GM18520 (cell line): ENCODE data around the gene KCNRG.
"Not testable (repeated sequence)": the region's sequence is repeated elsewhere in the genome, so short reads cannot be mapped to it uniquely, and the experiment has no call there.

Source experiments
- ATAC-seq: cut with Tn5 transposase; IDR thresholded peaks from one replicate; pipeline ENCODE4 v1.9.1; 2021; ENCODE audit not compliant: unreplicated experiment

KCNRG gene

DNA sequence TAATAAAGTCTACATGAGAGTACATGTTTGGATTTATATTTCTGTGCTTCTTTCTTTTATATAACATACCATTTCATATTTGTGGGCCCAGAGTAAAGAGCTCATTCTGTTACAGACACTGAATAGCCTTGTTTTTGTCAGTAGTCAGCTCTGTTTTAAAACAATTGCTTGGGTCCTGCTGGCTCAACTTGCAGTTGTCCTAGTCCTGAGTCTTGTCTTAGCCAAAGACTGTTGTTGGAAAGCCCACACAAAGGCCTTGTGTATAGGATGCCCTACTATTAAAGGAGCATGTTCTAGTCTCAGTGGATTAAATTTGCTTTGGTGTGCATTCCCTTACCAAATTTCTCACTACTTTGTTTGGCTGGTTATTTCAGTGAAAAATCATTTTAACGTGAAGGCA, 3.8 kb upstream of the KCNRG start:
- ATAC-seq: no peak

DNA sequence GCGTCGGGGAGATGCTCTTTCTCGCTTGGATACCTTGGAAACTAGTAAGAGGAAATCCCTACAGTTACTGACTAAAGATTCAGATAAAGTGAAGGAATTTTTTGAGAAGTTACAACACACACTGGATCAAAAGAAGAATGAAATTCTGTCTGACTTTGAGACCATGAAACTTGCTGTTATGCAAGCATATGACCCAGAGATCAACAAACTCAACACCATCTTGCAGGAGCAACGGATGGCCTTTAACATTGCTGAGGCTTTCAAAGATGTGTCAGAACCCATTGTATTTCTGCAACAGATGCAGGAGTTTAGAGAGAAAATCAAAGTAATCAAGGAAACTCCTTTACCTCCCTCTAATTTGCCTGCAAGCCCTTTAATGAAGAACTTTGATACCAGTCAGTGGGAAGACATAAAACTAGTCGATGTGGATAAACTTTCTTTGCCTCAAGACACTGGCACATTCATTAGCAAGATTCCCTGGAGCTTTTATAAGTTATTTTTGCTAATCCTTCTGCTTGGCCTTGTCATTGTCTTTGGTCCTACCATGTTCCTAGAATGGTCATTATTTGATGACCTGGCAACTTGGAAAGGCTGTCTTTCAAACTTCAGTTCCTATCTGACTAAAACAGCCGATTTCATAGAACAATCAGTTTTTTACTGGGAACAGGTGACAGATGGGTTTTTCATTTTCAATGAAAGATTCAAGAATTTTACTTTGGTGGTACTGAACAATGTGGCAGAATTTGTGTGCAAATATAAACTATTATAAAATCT, 2.7 kb upstream of the KCNRG start:
- ATAC-seq: no peak

DNA sequence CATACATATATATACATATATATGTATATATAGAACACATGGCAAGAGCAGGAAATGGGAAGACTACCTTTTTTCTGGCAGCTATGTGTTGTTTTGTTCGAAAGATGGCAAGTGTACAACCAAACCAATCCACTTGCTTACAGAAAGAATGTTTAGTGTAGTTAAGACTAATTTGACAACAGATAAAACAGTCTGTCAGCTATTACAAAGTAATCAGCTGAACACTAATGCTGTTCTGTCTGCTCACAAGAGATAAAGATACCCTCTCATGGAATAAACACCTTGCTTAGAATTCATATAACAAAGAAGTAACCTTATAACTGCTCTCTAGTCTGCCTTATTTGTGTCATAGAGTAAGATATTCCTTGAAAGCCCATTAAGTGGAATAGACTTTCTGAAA, 858 bp upstream of the KCNRG start:
- no peak for ATAC-seq

DNA sequence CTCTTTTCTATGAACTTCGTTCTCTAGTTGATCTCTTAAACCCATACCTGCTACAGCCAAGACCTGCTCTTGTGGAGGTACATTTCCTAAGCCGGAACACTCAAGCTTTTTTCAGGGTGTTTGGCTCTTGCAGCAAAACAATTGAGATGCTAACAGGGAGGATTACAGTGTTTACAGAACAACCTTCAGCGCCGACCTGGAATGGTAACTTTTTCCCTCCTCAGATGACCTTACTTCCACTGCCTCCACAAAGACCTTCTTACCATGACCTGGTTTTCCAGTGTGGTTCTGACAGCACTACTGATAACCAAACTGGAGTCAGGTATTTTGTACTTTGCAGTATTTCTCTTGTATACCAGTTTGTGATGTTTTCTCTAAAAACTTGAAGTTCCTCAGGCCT, 506 bp downstream of the KCNRG start:
- ATAC-seq: no peak

DNA sequence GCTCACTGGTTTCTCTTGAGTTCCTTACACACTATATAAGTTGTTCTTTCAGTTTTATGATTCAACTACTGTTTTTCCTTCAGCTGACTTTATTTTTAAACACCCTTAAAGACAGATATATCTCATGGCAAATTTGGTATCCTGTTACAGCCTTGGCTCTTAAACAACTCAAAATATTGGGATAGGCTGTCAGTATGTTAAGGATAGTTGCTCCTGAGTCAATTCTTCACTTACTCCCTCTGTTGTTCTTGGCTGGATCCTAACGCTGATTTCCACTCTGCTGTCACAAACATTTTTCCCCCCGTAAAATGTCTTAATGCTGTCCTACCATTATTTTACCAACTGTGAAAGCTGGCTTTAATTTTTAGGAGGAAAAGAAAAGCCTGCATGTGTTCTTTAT, 1.2 kb downstream of the KCNRG start:
- ATAC-seq: no peak

DNA sequence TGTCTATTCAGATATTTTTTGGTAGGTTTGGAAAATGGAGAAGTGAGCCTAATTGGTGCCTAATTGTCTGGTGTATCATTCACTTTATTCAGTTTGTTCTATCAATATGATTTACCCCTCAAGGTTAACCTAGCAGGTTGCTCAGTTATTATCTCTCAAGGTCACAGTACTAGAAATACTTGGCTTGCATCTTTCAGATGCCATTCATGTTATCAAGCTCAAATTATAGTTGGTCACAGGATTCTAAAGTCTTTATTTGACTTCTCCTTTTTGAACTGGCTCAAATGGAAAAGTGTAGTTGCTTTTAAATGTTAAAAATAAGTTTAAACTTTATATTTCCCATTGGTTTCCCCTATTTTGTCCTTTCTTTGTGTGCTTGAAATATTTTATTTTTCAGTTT, 2.6 kb downstream of the KCNRG start:
- ATAC-seq: no peak

DNA sequence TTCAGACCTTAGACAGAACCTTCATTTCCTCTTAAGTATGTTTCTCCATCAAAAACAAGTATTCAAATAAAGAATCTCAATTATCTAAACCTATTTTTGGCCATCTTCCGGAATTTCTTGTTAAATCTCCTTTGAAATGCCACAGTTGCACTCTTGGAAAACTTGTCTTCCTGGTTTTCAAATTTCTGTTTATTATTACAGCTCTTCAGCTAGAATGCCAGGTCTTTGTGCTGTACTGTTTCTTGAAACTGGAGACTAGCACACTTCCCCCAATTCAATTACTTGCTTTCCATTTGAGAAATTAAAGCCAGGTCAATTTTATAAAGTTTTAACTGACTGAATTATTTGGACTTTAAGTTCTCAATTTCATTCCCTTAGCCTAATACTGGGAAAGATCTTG, 10.2 kb downstream of the KCNRG start:
- ATAC-seq: no peak

DNA sequence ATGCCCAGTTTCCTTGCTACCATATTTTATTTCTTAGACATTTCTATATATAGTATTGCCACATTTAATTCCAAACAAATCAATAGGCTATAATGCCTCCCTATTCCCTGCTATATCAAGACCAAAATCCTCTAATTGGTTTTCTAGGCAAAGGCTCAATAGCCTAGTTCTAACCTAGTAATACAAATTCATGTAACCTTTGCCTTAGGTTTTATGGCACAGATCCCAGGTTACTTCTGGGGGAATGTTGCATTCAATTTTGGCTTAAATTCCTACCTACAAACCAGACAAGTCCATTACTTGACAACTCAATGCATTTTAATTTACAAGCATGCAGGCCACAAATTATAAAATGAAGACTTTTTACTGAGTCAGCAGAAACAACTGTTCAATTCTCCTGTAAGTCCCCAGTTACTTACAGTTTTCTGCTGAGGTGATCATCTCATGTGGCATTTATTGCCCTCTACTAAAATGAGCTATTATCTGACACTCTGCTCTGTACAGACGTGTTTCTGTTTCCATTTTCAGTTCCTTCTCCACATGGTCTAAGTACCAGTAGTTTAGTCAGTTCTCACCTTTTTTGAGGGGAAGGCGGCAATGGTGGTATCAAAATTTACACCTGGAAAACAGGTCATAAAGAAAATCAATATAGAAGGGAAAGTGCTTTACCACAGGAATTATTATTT, 11.7 kb downstream of the KCNRG start:
- peak; percentile 99 for ATAC-seq

DNA sequence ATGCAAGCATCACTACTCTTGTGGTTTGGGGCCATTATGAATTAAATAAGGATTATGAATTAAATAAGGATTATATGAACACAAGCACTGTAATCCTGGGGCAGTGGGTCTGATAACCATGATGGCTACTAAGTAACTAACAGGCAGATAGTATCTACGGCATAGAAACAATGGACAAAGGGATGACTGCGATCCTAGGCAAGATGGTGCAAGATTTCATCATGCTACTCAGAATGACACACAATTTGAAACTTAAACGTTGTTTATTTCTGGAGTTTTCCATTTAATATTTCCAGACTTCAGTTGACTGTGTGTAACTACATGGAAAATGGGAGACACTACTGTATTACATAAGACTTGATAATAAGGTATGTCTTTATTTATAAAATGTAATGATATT, 15.1 kb downstream of the KCNRG start:
- ATAC-seq: no peak

DNA sequence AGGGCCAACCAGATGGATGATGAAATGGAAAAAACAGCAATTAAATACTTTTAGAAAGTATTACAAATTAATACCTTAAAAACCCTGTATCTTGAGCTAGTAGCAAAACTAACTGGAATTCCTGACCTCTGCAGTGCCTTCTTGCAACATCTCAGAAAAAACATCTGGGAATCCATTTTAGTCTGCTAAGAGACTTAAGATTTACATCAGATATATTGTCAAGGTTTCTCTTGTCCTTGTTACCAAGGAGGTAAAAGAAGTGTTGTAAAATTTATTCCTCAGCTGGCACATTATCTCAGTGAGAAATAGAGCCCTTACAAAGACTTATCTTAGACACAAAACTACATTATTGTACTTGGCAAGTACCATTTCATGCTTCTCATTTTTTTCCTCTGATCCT, 18.5 kb downstream of the KCNRG start:
- ATAC-seq: no peak

DNA sequence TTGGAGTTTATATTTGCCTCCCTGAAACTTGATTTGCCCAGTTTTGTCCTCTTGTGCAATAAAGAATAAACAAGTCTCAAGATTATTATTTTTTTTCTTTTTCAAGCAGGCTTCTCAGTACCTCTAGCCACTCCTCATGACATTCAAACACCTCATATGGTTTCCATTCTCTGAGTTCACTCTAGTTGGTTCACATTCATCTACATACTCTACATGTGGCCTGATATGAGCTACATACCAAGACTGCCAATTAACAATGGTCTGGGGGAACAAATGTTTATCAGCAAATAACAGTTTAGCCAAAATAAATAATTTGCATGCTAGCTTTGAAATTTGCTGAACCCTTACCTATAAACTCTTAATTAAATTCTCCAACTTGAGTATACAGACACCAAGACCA, 22.5 kb downstream of the KCNRG start:
- no peak for ATAC-seq

DNA sequence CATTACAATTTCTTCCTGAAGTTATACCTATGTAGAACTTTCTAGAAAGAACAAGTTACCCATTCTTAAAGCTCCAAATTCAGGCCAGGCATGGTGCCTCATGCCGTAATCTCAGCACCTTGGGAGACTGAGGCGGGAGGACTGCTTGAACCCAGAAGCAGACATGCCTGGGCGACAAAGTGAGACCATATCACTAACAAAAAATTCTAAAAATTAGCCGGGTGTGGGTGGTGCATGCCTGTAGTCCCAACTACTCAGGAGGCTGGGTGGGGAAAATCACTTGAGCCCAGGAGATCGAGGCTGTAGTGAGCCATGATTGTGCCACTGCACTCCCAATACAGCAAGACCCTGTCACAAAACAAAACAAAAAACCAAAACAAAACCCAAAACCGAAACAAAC, 23.0 kb downstream of the KCNRG start:
- no peak for ATAC-seq

DNA sequence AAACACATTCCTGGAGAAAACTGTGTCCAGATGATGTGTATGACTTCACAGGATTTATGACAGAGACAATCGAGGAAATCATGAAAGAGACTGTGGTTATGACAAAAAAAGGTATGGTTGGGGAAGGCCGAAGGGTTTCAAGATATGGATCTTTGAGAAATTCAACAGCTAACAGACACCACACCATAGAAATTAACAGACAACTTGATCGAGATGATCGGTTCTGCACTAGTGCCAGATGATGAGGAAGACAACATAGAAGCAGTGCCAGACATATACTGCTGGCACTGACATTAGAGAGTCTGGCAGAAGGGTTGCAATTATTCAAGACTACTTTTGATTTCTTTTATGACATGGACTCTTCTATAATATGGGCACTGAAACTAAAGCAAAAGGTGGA, 37.2 kb downstream of the KCNRG start:
- no peak for ATAC-seq

DNA sequence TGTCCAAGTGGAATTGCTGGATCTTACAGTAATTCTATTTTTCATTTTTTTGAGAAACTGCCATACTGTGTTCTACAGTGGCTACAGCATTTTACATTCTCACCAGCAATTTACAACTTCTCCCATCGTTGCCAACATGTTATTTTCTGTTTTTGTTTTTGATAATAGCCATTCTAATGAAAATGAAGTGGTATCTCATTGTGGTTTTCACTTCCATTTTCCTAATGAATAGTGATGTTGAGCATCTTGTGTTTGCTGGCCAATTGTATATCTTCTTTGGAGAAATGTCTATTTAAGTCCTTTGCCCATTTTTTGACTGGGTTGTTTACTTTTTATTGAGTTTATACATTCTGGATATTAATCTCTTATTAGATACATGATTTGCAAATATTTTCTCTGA, 38.6 kb downstream of the KCNRG start:
- no peak for ATAC-seq

DNA sequence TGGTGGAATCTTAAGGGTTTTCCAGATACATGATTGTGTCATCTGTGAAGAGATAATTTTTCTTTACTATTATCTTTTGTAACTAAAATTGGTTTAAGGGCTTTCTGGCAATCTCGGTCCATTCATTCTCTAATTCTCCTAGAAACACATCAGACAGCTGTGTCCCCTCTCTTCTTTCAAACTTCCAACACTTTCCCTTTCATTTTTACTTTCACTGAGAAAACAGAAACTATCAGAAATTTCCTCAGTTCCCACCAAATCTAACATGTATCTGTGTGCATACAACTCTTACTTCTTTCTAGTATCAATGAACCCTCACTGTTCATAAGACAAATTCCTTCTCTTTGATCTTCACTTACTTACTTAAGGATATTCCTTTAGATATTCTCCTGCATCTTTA, 40.2 kb downstream of the KCNRG start:
- ATAC-seq: no peak

DNA sequence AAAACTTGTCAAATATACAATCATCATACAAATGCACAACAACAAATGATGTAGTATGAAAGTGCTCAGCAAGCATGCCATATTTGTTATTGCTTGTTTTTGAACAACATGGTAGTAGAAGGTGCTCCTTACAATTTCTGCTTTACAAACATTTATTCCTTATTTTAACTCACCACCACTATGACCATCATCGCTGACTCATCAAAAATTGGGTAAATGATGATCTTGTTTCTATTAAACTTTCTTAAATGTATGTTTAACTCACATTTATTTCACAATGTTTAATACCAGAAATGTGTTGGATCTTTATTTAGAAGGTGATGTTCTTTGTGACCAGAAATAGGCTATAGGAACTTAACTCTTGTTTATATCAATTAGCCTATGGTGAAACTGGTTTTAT, 45.5 kb downstream of the KCNRG start:
- ATAC-seq: no peak

DNA sequence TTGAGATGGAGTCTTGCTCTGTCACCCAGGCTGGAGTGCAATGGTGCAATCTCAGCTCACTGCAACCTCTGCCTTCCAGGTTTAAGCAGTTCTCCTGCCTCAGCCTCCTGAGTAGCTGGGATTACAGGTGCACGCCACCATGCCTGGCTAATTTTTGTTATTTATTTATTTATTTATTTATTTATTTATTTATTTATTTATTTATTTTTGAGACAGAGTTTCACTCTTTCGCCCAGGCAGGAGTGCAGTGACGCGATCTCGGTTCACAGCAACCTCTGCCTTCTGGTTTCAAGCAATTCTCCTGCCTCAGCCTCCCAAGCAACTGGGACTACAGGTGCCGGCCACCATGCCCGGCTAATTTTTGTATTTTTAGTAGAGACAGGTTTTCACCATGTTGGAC, 47.1 kb downstream of the KCNRG start:
- not testable (repeated sequence) for ATAC-seq

DNA sequence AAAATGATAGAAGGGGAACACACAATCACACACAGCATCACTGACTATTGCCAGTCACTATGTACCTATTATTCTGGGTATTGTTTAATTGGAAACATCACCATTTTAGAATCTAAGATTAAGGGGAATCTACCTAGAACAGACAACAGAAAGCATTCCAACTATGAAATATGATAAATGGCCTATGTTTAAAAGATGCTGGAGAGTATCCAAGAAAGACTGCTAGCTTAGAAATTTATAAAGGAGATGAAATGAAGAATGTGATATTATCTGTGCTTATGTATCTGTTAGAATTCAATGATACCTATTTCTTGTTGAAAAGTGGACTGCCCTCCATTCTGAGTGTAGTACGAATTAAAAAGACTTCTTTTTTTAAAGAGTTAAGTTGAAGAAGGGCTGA, 50.5 kb downstream of the KCNRG start:
- ATAC-seq: no peak

DNA sequence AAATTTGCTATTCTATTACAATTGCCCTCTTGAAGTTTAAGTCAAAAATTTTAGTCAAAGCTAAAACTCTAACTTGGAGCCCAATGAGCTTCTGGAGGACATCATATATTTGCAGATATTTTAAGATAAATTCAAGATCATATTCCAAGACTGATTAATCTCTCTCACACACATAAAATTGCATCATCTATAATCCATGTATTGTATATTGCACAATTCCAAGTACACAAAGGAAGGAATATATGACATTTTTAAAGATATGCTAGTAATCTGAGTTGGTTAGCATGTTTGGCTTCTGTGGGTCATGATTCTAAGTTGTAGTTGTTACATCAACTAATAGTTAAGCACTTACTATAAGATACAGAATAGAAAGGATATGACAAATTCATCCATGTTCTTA, 53.3 kb downstream of the KCNRG start:
- ATAC-seq: no peak

DNA sequence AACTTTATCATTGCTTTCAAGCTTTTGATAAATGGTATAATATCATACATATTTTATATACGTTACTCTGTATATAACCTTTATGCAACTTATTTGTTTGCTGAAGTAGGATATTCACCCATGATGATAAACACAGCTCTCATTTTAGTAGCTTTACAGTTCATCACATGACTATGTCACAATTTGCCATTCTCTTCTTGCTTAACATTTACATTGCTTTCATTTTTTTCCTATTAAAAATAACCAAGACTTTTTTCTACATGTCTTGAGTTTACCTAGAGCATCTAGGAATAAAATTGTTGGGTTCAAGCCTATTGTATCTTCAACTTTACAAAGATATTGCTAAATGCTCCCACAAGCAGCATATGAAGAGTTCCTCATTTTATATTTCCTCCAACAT, 54.0 kb downstream of the KCNRG start:
- ATAC-seq: no peak

DNA sequence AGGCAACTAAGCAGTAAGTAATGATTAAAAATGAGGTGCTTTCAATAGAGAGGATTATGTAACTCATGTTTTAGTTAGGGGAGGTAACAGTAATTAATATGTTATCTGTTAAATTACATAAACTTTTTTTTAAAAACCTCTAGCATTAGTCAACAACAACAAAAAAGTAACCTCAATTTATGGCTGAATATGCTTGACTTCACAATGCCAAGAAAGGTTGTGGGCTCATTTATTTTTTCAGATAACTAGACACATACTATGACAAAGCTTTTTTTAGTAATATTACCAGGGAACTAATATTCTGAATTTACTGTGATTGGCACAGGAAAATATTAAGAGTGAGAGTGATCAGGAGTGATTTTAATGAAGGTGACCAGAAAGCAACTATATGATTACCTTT, 54.9 kb downstream of the KCNRG start:
- ATAC-seq: no peak
